Nephron (organoid): ENCODE data around the gene CYP2F1.
"Not testable (repeated sequence)": the region's sequence is repeated elsewhere in the genome, so short reads cannot be mapped to it uniquely, and the experiment has no call there.

Experiments used
- H3K27ac Mint-ChIP-seq, 3 experiments: 2 replicates each; pipeline ENCODE4 v1.8.0; 2020; ENCODE audit warnings: mixed read lengths in 3 of 3, mild to moderate bottlenecking in 2 of 3, moderate library complexity in 1 of 3
- H3K27me3 Mint-ChIP-seq: 2 replicates; pipeline ENCODE4 v1.8.0; 2021; ENCODE audit warnings: low read depth, mild to moderate bottlenecking, moderate library complexity, mixed read lengths
- H3K36me3 Mint-ChIP-seq: 2 replicates; pipeline ENCODE4 v1.8.0; 2020; ENCODE audit warnings: low read depth, mixed read lengths
- H3K4me1 Mint-ChIP-seq: 2 replicates; pipeline ENCODE4 v1.8.0; 2020; ENCODE audit warnings: mixed read lengths
- H3K4me3 Mint-ChIP-seq, 3 experiments: 2 replicates each; pipeline ENCODE4 v1.8.0; 2020; ENCODE audit warnings: mild to moderate bottlenecking in 3 of 3, mixed read lengths in 3 of 3, moderate library complexity in 2 of 3
- H3K9me3 Mint-ChIP-seq: 2 replicates; pipeline ENCODE4 v1.8.0; 2020; ENCODE audit warnings: mixed read lengths
- TF ChIP-seq, protein P1 (sequence below), 3 experiments: fragments of 200-600 bp; sonication (generic); IDR thresholded peaks; one replicate each; pipeline ENCODE4 v1.5.0; 2021; ENCODE audit warnings: antibody characterized with exemption in 3 of 3; ENCODE audit not compliant: unreplicated experiment in 3 of 3

CYP2F1 gene

DNA sequence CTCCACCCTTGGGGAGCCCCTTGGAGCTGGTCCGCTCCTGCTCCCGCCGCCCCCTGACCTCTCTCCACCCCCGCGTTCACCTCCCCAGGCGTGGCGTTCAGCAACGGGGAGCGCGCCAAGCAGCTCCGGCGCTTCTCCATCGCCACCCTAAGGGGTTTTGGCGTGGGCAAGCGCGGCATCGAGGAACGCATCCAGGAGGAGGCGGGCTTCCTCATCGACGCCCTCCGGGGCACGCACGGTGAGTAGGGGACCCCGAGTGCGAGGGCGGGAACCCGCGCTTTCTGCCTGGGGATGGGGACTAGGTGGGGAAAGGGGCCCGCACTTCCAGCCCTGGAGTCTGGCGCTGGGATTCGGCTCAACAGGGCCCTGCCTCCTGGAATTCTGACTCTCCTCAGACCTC is 24.3 kb upstream of the CYP2F1 start:
- no peak overlapping the region for H3K4me3 Mint-ChIP-seq
- no peak overlapping the region for H3K27ac Mint-ChIP-seq
- no peaks in the 10 kb centered on the region for H3K9me3 Mint-ChIP-seq
- H3K4me1 Mint-ChIP-seq: no peaks in the 10 kb centered on the region
- TF ChIP-seq, protein P1, sequence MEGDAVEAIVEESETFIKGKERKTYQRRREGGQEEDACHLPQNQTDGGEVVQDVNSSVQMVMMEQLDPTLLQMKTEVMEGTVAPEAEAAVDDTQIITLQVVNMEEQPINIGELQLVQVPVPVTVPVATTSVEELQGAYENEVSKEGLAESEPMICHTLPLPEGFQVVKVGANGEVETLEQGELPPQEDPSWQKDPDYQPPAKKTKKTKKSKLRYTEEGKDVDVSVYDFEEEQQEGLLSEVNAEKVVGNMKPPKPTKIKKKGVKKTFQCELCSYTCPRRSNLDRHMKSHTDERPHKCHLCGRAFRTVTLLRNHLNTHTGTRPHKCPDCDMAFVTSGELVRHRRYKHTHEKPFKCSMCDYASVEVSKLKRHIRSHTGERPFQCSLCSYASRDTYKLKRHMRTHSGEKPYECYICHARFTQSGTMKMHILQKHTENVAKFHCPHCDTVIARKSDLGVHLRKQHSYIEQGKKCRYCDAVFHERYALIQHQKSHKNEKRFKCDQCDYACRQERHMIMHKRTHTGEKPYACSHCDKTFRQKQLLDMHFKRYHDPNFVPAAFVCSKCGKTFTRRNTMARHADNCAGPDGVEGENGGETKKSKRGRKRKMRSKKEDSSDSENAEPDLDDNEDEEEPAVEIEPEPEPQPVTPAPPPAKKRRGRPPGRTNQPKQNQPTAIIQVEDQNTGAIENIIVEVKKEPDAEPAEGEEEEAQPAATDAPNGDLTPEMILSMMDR (IDR thresholded peaks at IDR 0.05; ENCODE audit: unreplicated experiment in 3 of 3): no peak
- no peaks in the 10 kb centered on the region for H3K36me3 Mint-ChIP-seq
- H3K27me3 Mint-ChIP-seq: peaks cover 92% of the 10 kb centered on the region

- Mint-ChIP-seq H3K4me1 (no peaks in the 10 kb centered on the region), H3K4me3 (no peak overlapping the region), H3K9me3 (peaks cover 11% of the 10 kb centered on the region), H3K27ac (no peak overlapping the region), H3K36me3 (no peaks in the 10 kb centered on the region), H3K27me3 (peaks cover 44% of the 10 kb centered on the region)
- TF ChIP-seq, protein P1 (IDR thresholded peaks at IDR 0.05; ENCODE audit: unreplicated experiment in 3 of 3): no peak
Measured at GRCh38 chr19:41095703-41096102, 18.5 kb upstream of the CYP2F1 start.

GRCh38 chr19:41096353-41096752 is 17.9 kb upstream of the CYP2F1 start:
- H3K36me3 Mint-ChIP-seq: no peaks in the 10 kb centered on the region

GRCh38 chr19:41097302-41097701 is 16.9 kb upstream of the CYP2F1 start:
- no peak overlapping the region for H3K4me3 Mint-ChIP-seq
- H3K27ac Mint-ChIP-seq: no peak overlapping the region
- TF ChIP-seq, protein P1 (IDR thresholded peaks at IDR 0.05; ENCODE audit: unreplicated experiment in 3 of 3): no peak
- H3K36me3 Mint-ChIP-seq: peaks cover 3% of the 10 kb centered on the region
- H3K4me1 Mint-ChIP-seq: no peaks in the 10 kb centered on the region
- peaks cover 29% of the 10 kb centered on the region for H3K27me3 Mint-ChIP-seq
- peaks cover 26% of the 10 kb centered on the region for H3K9me3 Mint-ChIP-seq

More at GRCh38 chr19:41096353-41096752, 17.9 kb upstream of the CYP2F1 start:
- no peak overlapping the region for H3K4me3 Mint-ChIP-seq
- TF ChIP-seq, protein P1 (IDR thresholded peaks at IDR 0.05; ENCODE audit: unreplicated experiment in 3 of 3): no peak
- no peak overlapping the region for H3K27ac Mint-ChIP-seq
- H3K9me3 Mint-ChIP-seq: peaks cover 17% of the 10 kb centered on the region
- no peaks in the 10 kb centered on the region for H3K4me1 Mint-ChIP-seq
- H3K27me3 Mint-ChIP-seq: peaks cover 37% of the 10 kb centered on the region

DNA sequence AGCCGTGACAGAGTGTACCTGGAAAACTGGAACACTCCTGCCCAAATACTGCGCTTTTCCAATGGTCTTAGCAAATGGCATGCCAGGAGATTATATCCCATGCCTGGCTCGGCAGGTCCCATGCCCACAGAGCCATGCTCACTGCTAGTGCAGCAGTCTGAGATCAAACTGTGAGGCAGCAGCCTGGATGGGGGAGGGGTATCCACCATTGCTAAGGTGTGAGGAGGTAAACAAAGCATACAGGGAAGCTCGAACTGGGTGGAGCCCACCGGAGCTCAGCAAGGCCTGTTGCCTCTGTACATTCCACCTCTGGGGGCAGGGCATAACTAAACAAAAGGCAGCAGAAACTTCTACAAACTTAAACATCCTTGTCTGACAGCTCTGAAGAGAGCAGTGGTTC is 15.5 kb upstream of the CYP2F1 start:
- Mint-ChIP-seq H3K4me1 (no peaks in the 10 kb centered on the region), H3K27me3 (peaks cover 16% of the 10 kb centered on the region), H3K9me3 (peaks cover 29% of the 10 kb centered on the region), H3K4me3 (no peak overlapping the region), H3K36me3 (peaks cover 6% of the 10 kb centered on the region), H3K27ac (no peak overlapping the region)
- TF ChIP-seq, protein P1 (IDR thresholded peaks at IDR 0.05; ENCODE audit: unreplicated experiment in 3 of 3): no peak

GRCh38 chr19:41102210-41102609 is 12.0 kb upstream of the CYP2F1 start:
- not testable (repeated sequence) for H3K27me3 Mint-ChIP-seq, H3K4me1 Mint-ChIP-seq, H3K27ac Mint-ChIP-seq, H3K4me3 Mint-ChIP-seq, H3K36me3 Mint-ChIP-seq
- peaks cover 32% of the 10 kb centered on the region for H3K9me3 Mint-ChIP-seq
